ENCODE measurements around the gene BLTP3B. TPM values are rescaled to one million over a fixed set of nuclear protein-coding genes. Genes with fewer than 3 reads are reported as not detected.
"Not testable (repeated sequence)": the region's sequence is repeated elsewhere in the genome, so short reads cannot be mapped to it uniquely, and the experiment has no call there.

Gene BLTP3B
- total RNA-seq (2014; rRNA removed; shearing (Covaris generic)), result 15.0 and 16.8 TPM in 2 replicates
- 7.7 and 8.1 TPM in 2 replicates for polyA plus RNA-seq (2015; cell fraction: cytosol; rRNA removed)
- 4.5 and 5.6 TPM in 2 replicates for polyA plus RNA-seq (2015; cell fraction: nucleus; rRNA removed)

GRCh38 chr12:100142851-100143559 is at the start of gene BLTP3B:
Gene BLTP3B (minus strand): TSS chr12:100142874. CDS start chr12:100142635, 239 bp downstream.
- peak; percentile 83 for DNase-seq (ENCODE audit: low read depth, low spot score)
- in situ Hi-C loops (cut with HindIII; ENCODE audit: low pct_unique_long_range_greater_than_20kb, low sequenced_read_pairs), result no loop called here

GRCh38 chr12:100189636-100190394 is 47.1 kb upstream of the BLTP3B start:
- no peak for DNase-seq (ENCODE audit: low read depth, low spot score)
- in situ Hi-C loops (cut with HindIII; ENCODE audit: low pct_unique_long_range_greater_than_20kb, low sequenced_read_pairs), result no loop called here

GRCh38 chr12:100188888-100189635 is 46.4 kb upstream of the BLTP3B start:
- in situ Hi-C loops (cut with HindIII; ENCODE audit: low pct_unique_long_range_greater_than_20kb, low sequenced_read_pairs), result not testable (repeated sequence)

GRCh38 chr12:100187857-100188519 is 45.3 kb upstream of the BLTP3B start:
- in situ Hi-C loops (cut with HindIII; ENCODE audit: low pct_unique_long_range_greater_than_20kb, low sequenced_read_pairs), result no loop called here
- no peak for DNase-seq (ENCODE audit: low read depth, low spot score)

More at GRCh38 chr12:100188888-100189635, 46.4 kb upstream of the BLTP3B start:
- not testable (repeated sequence) for DNase-seq (ENCODE audit: low read depth, low spot score)

GRCh38 chr12:100187068-100187467 is 44.4 kb upstream of the BLTP3B start:
- in situ Hi-C loops (cut with HindIII; ENCODE audit: low pct_unique_long_range_greater_than_20kb, low sequenced_read_pairs), result no loop called here
- DNase-seq (ENCODE audit: low read depth, low spot score), result no peak

- no peak for DNase-seq (ENCODE audit: low read depth, low spot score)
- in situ Hi-C loops (cut with HindIII; ENCODE audit: low pct_unique_long_range_greater_than_20kb, low sequenced_read_pairs), result no loop called here
Measured at GRCh38 chr12:100186071-100186470, 43.4 kb upstream of the BLTP3B start.

GRCh38 chr12:100185361-100185894 is 42.8 kb upstream of the BLTP3B start:
- in situ Hi-C loops (cut with HindIII; ENCODE audit: low pct_unique_long_range_greater_than_20kb, low sequenced_read_pairs), result no loop called here
- DNase-seq (ENCODE audit: low read depth, low spot score), result no peak

- in situ Hi-C loops (cut with HindIII; ENCODE audit: low pct_unique_long_range_greater_than_20kb, low sequenced_read_pairs), result no loop called here
- DNase-seq (ENCODE audit: low read depth, low spot score), result peak; percentile 41
Measured at GRCh38 chr12:100184549-100185145, 42.0 kb upstream of the BLTP3B start.

GRCh38 chr12:100179252-100179651 is 36.6 kb upstream of the BLTP3B start:
- no peak for DNase-seq (ENCODE audit: low read depth, low spot score)

GRCh38 chr12:100176493-100176892 is 33.8 kb upstream of the BLTP3B start:
- in situ Hi-C loops (cut with HindIII; ENCODE audit: low pct_unique_long_range_greater_than_20kb, low sequenced_read_pairs); DNase-seq (ENCODE audit: low read depth, low spot score): not testable (repeated sequence)

More at GRCh38 chr12:100179252-100179651, 36.6 kb upstream of the BLTP3B start:
- in situ Hi-C loops (cut with HindIII; ENCODE audit: low pct_unique_long_range_greater_than_20kb, low sequenced_read_pairs), result no loop called here

- no peak for DNase-seq (ENCODE audit: low read depth, low spot score)
- in situ Hi-C loops (cut with HindIII; ENCODE audit: low pct_unique_long_range_greater_than_20kb, low sequenced_read_pairs), result no loop called here
Measured at GRCh38 chr12:100174495-100174894, 31.8 kb upstream of the BLTP3B start.

GRCh38 chr12:100173111-100173510 is 30.4 kb upstream of the BLTP3B start:
- in situ Hi-C loops (cut with HindIII; ENCODE audit: low pct_unique_long_range_greater_than_20kb, low sequenced_read_pairs), result no loop called here
- no peak for DNase-seq (ENCODE audit: low read depth, low spot score)

- DNase-seq (ENCODE audit: low read depth, low spot score), result no peak
- in situ Hi-C loops (cut with HindIII; ENCODE audit: low pct_unique_long_range_greater_than_20kb, low sequenced_read_pairs), result no loop called here
Measured at GRCh38 chr12:100171248-100171647, 28.6 kb upstream of the BLTP3B start.

GRCh38 chr12:100170313-100170858 is 27.7 kb upstream of the BLTP3B start:
- in situ Hi-C loops (cut with HindIII; ENCODE audit: low pct_unique_long_range_greater_than_20kb, low sequenced_read_pairs), result no loop called here
- DNase-seq (ENCODE audit: low read depth, low spot score), result no peak

GRCh38 chr12:100169345-100169744 is 26.7 kb upstream of the BLTP3B start:
- in situ Hi-C loops (cut with HindIII; ENCODE audit: low pct_unique_long_range_greater_than_20kb, low sequenced_read_pairs), result no loop called here
- DNase-seq (ENCODE audit: low read depth, low spot score), result no peak

- in situ Hi-C loops (cut with HindIII; ENCODE audit: low pct_unique_long_range_greater_than_20kb, low sequenced_read_pairs), result no loop called here
- no peak for DNase-seq (ENCODE audit: low read depth, low spot score)
Measured at GRCh38 chr12:100168562-100168961, 25.9 kb upstream of the BLTP3B start.

GRCh38 chr12:100166232-100166631 is 23.6 kb upstream of the BLTP3B start:
- DNase-seq (ENCODE audit: low read depth, low spot score), result no peak
- in situ Hi-C loops (cut with HindIII; ENCODE audit: low pct_unique_long_range_greater_than_20kb, low sequenced_read_pairs), result no loop called here

Measured in SK-MEL-5 (cell line).